ENCODE results near the gene PPP2R3B.

GRCh38 chrX:390459-390858 lies 3.8 kb upstream of the PPP2R3B start:
- TF ChIP-seq CTCF (IDR thresholded peaks at IDR 0.05) (no peak), E2F4 (CRISPR knock-in tag; IDR thresholded peaks at IDR 0.05; ENCODE audit: borderline replicate concordance, low read depth) (no peak)
